ENCODE measurements around the gene RELT.

Gene RELT

DNA sequence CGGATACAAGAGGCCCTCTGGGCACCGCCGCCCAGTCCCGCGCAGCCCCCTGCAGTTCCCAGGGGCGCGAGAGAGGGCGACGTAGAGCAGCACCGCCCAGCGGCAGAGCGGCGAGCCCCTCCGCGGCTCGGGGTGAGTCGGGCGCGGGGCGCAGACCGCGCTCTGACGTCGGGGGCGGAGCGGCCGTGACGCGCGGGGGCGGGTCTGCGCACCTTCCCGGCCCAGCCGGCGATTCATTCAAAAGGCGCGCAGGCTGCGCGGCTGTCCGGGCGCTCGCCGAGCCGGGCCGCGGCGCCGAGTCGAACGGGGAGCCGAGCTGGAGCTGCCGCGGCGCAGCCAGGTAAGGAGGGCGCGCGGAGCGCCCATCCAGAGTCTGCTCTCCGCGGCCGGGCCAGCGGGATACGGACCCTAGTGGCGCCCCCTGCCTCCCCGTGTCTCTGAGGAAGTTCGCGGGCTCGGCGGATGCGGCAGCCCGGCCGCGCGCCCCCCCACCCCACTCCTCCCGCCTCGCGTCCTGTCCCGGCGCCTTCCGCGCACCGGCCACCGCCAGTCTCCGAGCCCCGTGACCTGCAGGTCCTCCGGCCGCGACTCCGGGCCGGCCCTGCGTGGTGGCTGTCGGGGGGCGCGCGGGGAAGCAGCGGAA, at the start of gene RELT:
Gene RELT, plus strand, starts transcription at position 240 of the 643 bp plus-strand sequence. CDS start 12,738 bp downstream, outside the sequence.
- peak; percentile 92 for DNase-seq

DNA sequence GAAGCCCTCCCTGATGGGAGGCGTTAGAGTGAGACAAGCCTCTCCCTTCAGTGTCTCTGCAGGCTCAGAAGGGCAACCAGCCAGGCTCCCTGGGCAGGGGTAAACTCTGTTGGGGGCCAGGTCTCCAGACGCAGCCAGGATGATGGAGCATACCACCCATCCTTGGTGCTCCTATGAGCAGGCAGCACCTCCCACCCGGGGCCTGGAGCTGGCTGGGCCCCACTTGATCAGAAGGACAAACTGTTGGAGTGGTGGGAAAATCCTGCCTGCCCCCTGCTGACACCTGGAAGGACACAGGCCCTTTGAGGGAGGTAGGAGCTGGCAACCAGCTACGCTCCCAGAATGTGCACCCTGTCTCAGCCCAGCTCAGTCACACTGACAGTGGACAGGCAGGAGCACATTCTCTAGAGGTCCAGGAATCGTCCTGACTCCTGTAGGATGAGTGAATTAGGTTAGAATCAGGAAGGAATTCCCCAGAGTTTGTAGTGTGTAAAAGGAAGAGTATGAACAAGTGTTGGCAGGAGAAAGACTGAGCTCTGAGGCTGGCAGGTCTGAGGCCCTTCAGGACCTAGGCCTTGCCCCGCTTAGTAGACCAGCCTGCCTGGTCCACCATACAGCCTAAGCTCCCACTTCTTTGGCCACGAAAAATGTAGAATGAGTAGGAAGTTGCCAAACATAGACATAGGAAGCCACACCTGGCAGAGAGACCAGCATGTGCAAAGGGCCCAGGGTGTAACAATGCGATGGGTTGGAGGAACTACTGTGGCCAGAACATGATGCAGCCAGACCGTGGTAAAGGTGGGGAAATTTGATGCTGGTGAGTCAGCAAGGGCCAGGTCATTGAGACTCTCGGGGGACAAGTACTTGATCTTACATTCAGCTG, 49.0 kb upstream of the RELT start:
- DNase-seq: no peak

DNA sequence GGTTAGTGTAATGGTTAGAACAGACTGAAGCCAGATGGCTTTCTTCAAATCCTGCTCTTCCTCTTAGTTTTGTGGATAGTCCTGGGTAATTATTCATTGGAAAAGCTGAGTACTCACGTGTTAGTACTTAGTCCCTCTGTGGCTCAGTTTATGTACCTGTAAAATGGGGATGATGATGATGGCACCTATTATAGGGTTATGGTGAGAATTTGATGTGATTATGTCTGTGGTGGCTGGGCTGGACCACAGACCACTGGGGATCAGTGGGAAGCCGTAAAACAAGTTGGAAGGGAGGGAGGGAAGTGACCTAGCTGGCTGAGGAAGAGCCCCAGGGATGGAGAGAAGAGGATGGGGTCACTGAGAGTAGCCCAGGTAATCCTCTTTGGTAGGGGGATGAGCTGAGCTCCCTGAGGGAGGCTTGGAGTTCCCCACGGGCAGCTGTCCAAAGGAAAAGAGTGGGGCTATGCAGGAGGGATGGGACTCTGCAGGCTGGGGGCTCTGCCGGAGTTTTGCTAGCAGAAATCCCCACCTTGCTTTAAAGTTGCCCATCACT, 48.3 kb upstream of the RELT start:
- no peak for DNase-seq

- no peak for DNase-seq
Observed at GRCh38 chr11:73330569-73331093, 45.6 kb upstream of the RELT start.

GRCh38 chr11:73331138-73331916, 44.9 kb upstream of the RELT start:
- no peak for DNase-seq

DNA sequence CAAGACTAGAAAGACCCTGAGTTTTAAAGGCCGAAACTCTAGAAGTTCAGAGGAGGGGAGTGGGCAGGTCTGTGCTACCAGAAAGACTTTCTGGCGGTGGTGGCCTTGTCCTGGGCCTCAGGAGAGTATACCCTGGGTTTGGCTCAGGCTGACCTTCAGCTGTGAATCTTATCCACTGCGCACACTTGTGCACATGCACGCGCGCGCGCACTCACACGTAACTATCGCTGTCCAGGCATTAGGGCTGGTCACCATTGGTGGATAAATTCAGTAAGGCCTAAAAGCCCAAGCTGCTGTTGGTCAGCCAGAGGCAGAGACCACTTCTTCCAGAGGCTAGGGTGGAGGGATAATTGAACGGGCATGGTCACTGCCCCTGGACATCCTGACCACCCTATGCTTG, 43.0 kb upstream of the RELT start:
- no peak for DNase-seq

DNA sequence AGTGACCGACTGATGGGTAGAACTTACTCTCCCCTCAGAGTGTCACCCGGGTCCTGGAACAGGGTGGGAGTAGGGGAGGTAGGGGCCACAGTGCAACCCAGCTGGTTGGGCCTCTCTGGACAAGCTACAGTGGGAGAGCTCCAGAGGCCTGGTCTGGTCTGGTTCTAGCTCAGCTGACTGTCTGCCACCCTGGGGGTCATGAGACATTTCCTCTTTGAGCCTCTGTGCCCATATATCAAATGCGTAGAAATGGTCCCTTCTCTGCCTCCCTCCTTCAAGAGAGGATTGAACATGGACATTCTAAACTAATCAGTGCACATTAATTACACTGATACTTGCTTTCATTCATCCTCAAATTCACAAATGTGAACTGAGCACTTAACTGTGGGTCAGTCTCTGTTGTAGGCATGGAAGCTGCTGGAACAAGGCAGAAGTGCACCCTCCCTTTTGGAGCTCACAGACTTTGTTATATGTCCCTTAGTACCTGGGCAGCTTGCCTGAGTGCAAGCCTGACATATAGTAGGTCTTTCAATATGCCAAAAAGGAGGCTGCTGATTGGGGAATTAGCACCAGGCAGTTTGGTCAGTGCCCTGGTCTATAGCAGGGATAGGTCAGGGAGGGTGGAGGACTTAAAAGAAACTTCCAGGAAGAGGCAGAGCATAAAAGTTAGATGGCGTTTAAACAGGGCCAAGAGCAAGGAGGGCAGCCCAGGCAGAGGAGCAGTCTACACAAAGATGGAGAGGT, 42.4 kb upstream of the RELT start:
- DNase-seq: no peak

GRCh38 chr11:73334384-73335203, 41.6 kb upstream of the RELT start:
- no peak for DNase-seq

- DNase-seq: peak; percentile 20
Observed at GRCh38 chr11:73335204-73335923, 40.8 kb upstream of the RELT start.

DNA sequence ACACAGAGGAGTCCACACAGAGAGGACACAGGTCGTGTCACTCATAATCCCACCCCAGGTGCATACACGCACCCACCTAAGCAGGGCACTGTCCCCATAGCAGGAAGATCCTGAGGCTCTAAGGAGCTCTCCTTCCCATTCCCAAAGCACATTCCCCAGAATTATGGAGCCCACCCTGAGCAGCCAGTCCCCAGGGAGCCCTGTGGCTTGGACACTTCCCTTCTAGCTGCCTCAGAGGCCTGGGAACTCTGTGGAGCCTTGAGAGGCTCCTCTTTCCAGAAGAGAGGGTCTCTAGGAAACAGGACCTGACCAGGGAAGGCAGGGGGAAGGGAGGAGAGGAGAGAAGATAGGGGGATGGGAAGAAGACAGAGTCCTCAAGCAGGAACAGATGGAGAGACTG, 38.4 kb upstream of the RELT start:
- no peak for DNase-seq

- DNase-seq: no peak
Observed at GRCh38 chr11:73338279-73338678, 37.9 kb upstream of the RELT start.

DNA sequence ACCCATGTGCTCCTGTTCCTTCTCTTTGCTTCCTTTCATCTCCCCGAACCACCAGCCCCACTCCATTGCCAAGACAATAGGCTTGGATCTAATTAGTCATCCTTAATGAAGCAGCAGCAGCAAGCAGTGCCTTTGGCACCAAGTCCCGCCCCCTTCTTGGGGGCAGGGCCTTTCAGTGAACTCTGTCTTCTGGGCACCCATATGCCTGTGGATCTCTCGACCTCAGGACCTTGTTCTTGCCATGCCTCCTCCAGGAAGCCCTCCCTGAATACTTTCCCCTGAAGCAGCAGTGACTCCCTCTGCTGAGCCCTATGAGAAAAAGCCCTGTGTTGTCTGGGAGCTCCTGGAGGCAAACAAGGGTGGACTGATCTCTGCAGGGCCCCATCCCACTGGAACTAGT, 36.0 kb upstream of the RELT start:
- no peak for DNase-seq

- peak; percentile 42 for DNase-seq
Observed at GRCh38 chr11:73342633-73343032, 33.6 kb upstream of the RELT start.

DNA sequence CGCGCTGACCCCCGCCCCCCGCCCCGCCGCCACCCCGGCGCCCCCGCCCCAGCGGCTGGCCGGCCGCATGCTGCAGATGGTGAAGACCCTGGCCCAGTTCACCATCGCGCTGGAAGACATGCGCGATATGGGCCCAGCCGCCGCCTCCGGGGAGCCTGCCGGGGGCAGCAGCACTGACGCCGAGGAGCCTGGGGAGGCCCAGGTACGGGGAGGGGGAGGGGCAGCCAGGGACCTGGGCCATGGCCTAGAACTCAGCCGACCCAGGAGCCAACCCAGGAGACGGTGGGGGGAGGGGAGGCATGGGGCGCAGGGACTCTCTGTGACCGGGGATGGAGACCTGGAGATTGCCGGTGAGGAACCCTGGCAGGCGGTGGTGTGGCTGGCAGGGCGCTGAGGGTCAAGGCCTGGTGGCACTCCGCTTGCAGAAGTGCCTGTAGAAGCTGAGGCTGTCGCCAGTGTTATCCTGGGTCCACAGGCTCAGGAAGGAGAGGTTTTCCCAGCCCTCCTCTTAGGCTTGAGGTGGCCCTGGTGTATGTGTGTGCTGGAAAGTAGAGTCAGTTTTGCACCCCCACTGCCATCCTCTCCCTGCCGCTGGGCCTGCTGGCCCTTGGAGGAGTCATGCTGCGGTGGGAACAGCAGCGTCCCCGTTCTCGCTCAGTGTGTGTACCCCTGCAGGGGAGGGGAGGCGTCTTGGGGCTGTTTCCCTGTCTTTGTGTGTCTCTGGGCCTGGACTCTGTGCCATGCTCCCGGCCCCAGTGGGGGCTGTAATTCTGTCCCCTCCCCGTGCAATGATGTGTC, 32.9 kb upstream of the RELT start:
- DNase-seq: no peak

DNA sequence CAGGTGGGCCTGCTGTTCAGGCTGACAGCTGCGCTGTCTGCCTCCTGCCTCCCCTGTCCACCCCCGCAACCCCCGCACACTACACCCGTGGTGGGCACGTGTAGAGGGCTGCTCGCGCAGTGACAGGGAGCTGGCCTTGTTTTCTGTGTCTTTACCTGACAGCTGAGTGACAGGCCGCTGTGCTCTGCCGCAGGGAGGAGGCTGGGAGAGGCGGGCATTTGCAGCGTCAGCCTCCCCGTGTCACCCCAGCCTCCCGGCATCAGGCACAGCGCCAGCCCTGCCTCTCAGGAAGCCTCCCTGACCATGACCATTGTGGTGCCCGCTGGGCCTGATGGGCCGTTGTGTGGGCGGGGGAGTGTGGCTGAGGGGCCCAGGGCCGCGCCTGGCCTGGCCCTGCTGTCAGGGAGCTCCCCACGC, 32.0 kb upstream of the RELT start:
- DNase-seq: no peak

DNA sequence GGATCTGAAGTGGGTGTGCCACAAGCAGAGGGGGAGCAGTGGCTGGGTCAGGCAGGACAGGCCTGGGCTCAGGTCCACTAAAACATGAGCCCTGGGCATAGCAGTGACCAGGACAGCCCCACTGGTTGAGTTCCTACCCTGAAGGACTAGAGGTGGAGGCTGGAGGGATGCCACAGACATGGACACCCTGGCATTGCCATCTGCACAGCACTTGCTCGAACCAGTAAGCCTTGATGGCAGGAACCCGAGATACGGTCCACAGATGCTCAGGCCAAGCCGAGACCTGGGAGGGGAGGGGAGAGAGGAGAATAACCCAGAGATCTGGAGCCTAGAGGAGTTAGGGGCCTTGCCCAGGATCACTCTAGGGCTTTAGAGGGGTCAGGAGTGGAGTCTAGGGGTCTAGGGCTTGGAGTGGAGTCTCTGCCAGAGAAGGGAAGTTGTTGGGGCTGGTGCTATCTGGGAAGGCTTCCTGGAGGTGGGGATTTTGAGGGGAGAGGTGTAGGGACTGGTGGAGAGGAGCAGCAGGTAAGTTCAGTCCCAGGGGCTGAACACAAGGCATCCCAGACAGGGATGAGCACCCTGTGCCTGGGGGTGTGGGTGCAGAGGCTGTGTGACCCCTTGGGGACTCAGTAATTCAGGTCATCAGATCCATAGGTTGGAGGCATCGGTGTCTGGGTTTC, 30.6 kb upstream of the RELT start:
- DNase-seq: no peak

DNA sequence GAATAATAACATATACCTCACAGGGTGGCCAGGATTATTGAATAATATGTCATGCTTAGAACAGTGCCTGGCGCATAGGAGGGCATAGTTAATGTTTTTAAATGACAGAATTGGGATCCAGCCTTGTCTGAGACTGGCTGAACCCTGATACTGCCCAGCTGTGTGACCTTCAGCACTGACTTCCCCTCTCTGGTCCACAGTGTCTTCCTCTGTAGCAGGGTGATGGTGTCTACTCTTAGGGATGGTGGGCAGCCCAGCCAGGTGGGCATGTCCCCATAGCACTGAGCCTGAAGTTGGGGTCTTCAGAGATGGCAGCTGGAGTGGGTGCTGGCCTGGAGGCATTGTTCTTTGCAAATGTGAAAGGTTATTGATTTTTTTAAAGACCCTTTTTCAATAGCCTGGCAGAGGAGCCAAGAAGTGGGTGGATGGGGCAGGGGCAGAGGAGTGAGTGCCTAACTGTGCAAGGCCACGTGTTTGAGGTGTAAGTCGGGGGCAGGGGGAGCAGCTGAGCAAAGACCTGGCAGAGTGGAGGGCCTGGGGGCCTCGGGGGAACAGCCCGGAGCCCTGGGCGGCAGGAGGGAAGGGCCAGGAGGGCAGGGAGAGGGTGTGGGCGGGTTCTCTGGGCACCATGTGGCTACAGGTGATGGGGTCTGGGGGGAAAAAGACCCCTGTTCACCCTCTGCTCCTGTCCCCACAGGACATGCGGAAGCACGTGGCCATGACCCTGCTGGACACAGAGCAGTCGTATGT, 29.8 kb upstream of the RELT start:
- no peak for DNase-seq

GRCh38 chr11:73347067-73347466, 29.1 kb upstream of the RELT start:
- no peak for DNase-seq

Data from NCI-H510A (cell line).